Heart left ventricle (tissue), 16 donors: Measurements from ENCODE around the gene APOL4. TPM values are rescaled to one million over a fixed set of nuclear protein-coding genes. Genes with fewer than 3 reads are reported as not detected.
"Not testable (repeated sequence)": the region's sequence is repeated elsewhere in the genome, so short reads cannot be mapped to it uniquely, and the experiment has no call there.

Experiments
- ATAC-seq, 4 donors: fragments of 200-7000 bp; cut with Tn5 transposase; one replicate each; pipeline ENCODE4 v1.9.1; 2020 to 2022; ENCODE audit warnings: moderate library complexity in 4 of 4, mild to moderate bottlenecking in 3 of 4, moderate number of reproducible peaks in 1 of 4
- DNase-seq, 5 donors: peaks; one replicate each; pipeline ENCODE4 v3.0.0-alpha.2; 2020
- H3K27ac ChIP-seq, 12 donors: fragments of 200-600 bp; sonication (generic) in 4 of 12; one replicate each; pipeline versions ENCODE4 v1.5.0 to v1.8.0; 2016 to 2022; ENCODE audit warnings: mild to moderate bottlenecking in 2 of 12
- H3K27me3 ChIP-seq, 9 donors: fragments of 200-600 bp; sonication (generic) in 2 of 9; one replicate each; pipeline versions ENCODE4 v1.5.1 to v1.8.0; 2016 to 2022; ENCODE audit warnings: mild to moderate bottlenecking in 3 of 9
- H3K36me3 ChIP-seq, 9 donors: fragments of 200-600 bp; sonication (generic) in 2 of 9; one replicate each; pipeline versions ENCODE4 v1.5.0 to v1.8.0; 2018 to 2022; ENCODE audit warnings: mild to moderate bottlenecking in 2 of 9
- H3K4me1 ChIP-seq, 12 donors: fragments of 200-600 bp; sonication (generic) in 4 of 12; one replicate each; pipeline versions ENCODE4 v1.5.0 to v1.8.0; 2016 to 2022; ENCODE audit warnings: mild to moderate bottlenecking in 3 of 12
- H3K4me3 ChIP-seq, 12 donors: fragments of 200-600 bp; sonication (generic) in 4 of 12; one replicate each; pipeline versions ENCODE4 v1.5.0 to v1.8.0; 2017 to 2022; ENCODE audit warnings: mild to moderate bottlenecking in 9 of 12, moderate library complexity in 4 of 12
- H3K9me3 ChIP-seq, 12 donors: fragments of 200-600 bp; sonication (generic) in 4 of 12; one replicate each; pipeline versions ENCODE4 v1.5.0 to v1.8.0; 2016 to 2022; ENCODE audit warnings: mild to moderate bottlenecking in 1 of 12
- POLR2A ChIP-seq, 2 donors: fragments of 450-650 bp; IDR thresholded peaks; one replicate each; pipeline ENCODE4 v1.6.1; 2017; ENCODE audit warnings: antibody characterized with exemption in 2 of 2, mild to moderate bottlenecking in 2 of 2, moderate library complexity in 2 of 2
- WGBS, 4 donors: extraction: QIAGEN DNeasy Blood & Tissue Kit in 2 of 4; methylation state at CpG; one replicate each; pipeline versions ENCODE4 v1.1.5 to v1.1.7; 2013 to 2018; 5-methylcytosine and 5-hydroxymethylcytosine counted together
- intact Hi-C, 10 donors: fragments of 100-400 bp; cut with DNase I; formaldehyde crosslinking; loops; one replicate each; pipeline versions ENCODE4 v1.11.1 to v1.14.2; 2022
- polyA plus RNA-seq, 2 donors: library from polyadenylated mRNA; stranded (reverse); fragments of 200-250 nt; gene quantifications; one replicate each; pipeline ENCODE4 v1.2.3, GENCODE V29; 2013
- total RNA-seq, 9 donors: library from RNA; depleted of rRNA in 2 of 9; stranded (reverse); fragments of >200 nt in 2 of 9; fragmentation: NEBNext Ultra II Directional in 3 of 9; extraction: Animal tissue kit (Norgen Biotek cat#: 25700) in 3 of 9; gene quantifications; one replicate each; pipeline versions ENCODE4 v1.1.0 to v1.2.4, GENCODE V29; 2016 to 2023
- TF ChIP-seq, protein P1 (sequence below), 12 donors: fragments of 200-600 bp; sonication (generic) in 4 of 12; IDR thresholded peaks; one replicate each; pipeline versions ENCODE4 v1.5.0 to v1.8.0; 2018 to 2022; ENCODE audit warnings: antibody characterized with exemption in 12 of 12, mild to moderate bottlenecking in 5 of 12
- donor health status: ischemic (EF 13 %, LVEDD 7.1; RV severe dilation, severe dysfunction).
- donor health status: healthy with polysubstance abuse.
- donor health status: DM: no; HTN: yes; CAD: no.
- donor health status: DM: no; HTN: no; CAD: no.
- donor health status: ischemic (EF 25% LVEDD 6.9; RV normal size, moderate dysfunction).
- donor health status: ischemic (EF 25% LVEDD 5.7; RV mildly dilated, moderate dysfunction).
- donor health status: healthy.
- donor health status: DM: yes; HTN: yes; CAD: no.
- donor health status: ischemic (EF 35%, LVEDD 5.7; RV mildly dilated, moderate dysfunction).
- donor health status: nonischemic (EF 11% LVEDD 7.7; RV severe dilation, severe dysfunction).
- donor health status: DM: yes; HTN: yes; CAD: no.
- donor health status: PGD.
- donor health status: ischemic (EF 29% LVEDD 5.4; RV normal size, mild dysfunction).
- donor health status: nonischemic (EF 23%, LVEDD 6.1; RV moderate dilation, normal function).

Gene APOL4
- total and polyA plus RNA-seq, 11 donors = 1.7 to 26.5 (median 4.0) TPM; not detected in 2

DNA sequence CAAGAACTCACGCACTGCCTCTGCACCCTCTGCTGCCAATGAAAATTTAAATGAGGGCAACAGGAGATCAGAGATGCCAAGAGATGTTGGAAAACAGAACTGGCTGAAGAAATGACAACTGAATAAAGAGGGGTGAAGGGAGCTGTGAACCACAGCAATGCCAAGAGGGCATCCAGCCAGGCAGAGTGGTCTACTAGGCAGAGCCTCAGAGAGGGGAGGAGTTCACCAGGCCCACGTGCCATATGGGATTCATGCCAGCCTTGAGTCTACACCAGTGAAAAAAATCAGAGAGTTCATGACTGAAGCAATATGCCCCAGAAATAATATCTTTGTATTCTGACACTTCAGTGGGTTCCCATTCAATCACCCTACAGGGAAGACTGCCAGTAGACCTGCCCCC lies 33.3 kb upstream of the APOL4 start:
- Histone ChIP-seq H3K4me1 (peaks cover 6 to 54% (median 44%) of the 10 kb centered on the region in 12 donors), H3K27ac (no peak overlapping the region), H3K27me3 (no peaks in the 10 kb centered on the region), H3K9me3 (no peaks in the 10 kb centered on the region), H3K36me3 (peaks cover 0 to 74% (median 41%) of the 10 kb centered on the region in 9 donors), H3K4me3 (peak overlapping the region in 1 of 12 donors; percentile 4)
- DNase-seq = no peak
- intact Hi-C loops = loop anchor here in 6 of 10 donors (5.0 to 10.0 kb wide), 3 partner anchors 38 to 80 kb away; no protein-coding TSS in a partner anchor
- ATAC-seq = no peak
- WGBS, 4 donors = 52 to 57% (median 56%) methylated on average over 2 of the region's 2 CpGs
- TF ChIP-seq, protein P1, sequence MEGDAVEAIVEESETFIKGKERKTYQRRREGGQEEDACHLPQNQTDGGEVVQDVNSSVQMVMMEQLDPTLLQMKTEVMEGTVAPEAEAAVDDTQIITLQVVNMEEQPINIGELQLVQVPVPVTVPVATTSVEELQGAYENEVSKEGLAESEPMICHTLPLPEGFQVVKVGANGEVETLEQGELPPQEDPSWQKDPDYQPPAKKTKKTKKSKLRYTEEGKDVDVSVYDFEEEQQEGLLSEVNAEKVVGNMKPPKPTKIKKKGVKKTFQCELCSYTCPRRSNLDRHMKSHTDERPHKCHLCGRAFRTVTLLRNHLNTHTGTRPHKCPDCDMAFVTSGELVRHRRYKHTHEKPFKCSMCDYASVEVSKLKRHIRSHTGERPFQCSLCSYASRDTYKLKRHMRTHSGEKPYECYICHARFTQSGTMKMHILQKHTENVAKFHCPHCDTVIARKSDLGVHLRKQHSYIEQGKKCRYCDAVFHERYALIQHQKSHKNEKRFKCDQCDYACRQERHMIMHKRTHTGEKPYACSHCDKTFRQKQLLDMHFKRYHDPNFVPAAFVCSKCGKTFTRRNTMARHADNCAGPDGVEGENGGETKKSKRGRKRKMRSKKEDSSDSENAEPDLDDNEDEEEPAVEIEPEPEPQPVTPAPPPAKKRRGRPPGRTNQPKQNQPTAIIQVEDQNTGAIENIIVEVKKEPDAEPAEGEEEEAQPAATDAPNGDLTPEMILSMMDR (IDR thresholded peaks at IDR 0.05) = no peak
- no peak for TF ChIP-seq POLR2A (IDR thresholded peaks at IDR 0.05)

DNA sequence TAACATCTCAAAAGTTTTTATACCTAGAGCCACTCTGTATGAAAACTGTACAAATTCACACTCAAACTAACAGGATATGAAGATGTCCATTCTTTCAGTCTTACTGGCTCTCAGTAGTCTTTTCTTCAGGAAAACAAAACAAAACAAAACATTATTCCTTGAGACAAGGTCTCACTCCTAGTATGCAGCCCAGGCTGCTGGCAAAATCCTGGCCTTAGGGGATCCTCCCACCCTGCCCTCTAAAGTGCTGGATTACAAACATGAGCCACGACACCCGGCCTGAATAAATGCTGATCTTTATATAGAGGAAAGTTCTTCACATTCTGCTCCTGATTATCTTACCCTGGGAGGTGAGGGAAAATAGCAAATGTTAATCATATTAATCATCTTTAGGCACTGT lies 32.6 kb upstream of the APOL4 start:
- 32 to 61% (median 48%) methylated on average over 2 of the region's 2 CpGs for WGBS, 4 donors
- H3K4me3 ChIP-seq = no peak overlapping the region
- no peak for ATAC-seq
- peaks cover 0 to 81% (median 48%) of the 10 kb centered on the region in 9 donors for H3K36me3 ChIP-seq
- TF ChIP-seq, protein P1 (IDR thresholded peaks at IDR 0.05) = no peak
- TF ChIP-seq POLR2A (IDR thresholded peaks at IDR 0.05) = no peak
- intact Hi-C loops = loop anchor here in 1 of 10 donors (10.0 kb wide), 1 partner anchor 79 kb away; no protein-coding TSS in a partner anchor
- H3K4me1 ChIP-seq = peaks cover 6 to 49% (median 40%) of the 10 kb centered on the region in 12 donors
- no peak for DNase-seq
- H3K27ac ChIP-seq = no peak overlapping the region
- H3K9me3 ChIP-seq = no peaks in the 10 kb centered on the region
- H3K27me3 ChIP-seq = no peaks in the 10 kb centered on the region

DNA sequence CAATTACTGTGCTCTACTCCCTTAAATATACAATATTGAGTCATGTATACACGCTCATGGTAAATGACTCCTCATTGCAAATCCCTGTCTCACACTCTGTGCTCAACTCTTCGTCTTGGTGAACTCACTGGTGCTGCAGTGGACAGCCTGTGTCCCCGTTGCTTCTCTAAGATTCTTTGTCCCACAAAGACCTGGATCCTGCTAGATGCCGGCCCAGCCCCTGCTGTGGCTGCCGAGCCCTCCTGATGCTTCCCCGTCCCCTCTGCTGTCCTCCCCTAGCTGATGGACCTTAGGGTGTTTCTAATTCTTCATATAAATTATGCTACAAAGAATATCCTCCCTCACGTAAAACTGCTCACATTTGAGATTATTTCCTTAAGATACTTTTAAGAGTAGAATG lies 32.2 kb upstream of the APOL4 start:
- peaks cover 6 to 48% (median 39%) of the 10 kb centered on the region in 12 donors for H3K4me1 ChIP-seq
- no peaks in the 10 kb centered on the region for H3K9me3 ChIP-seq
- H3K4me3 ChIP-seq = no peak overlapping the region
- H3K36me3 ChIP-seq = peaks cover 0 to 85% (median 53%) of the 10 kb centered on the region in 9 donors
- intact Hi-C loops = loop anchor here in 1 of 10 donors (10.0 kb wide), 1 partner anchor 79 kb away; no protein-coding TSS in a partner anchor
- no peak for DNase-seq
- no peaks in the 10 kb centered on the region for H3K27me3 ChIP-seq
- no peak for TF ChIP-seq POLR2A (IDR thresholded peaks at IDR 0.05)
- TF ChIP-seq, protein P1 (IDR thresholded peaks at IDR 0.05) = no peak
- H3K27ac ChIP-seq = no peak overlapping the region
- no peak for ATAC-seq
- 92 to 94% (median 93%) methylated on average over 7 of the region's 7 CpGs for WGBS, 4 donors

DNA sequence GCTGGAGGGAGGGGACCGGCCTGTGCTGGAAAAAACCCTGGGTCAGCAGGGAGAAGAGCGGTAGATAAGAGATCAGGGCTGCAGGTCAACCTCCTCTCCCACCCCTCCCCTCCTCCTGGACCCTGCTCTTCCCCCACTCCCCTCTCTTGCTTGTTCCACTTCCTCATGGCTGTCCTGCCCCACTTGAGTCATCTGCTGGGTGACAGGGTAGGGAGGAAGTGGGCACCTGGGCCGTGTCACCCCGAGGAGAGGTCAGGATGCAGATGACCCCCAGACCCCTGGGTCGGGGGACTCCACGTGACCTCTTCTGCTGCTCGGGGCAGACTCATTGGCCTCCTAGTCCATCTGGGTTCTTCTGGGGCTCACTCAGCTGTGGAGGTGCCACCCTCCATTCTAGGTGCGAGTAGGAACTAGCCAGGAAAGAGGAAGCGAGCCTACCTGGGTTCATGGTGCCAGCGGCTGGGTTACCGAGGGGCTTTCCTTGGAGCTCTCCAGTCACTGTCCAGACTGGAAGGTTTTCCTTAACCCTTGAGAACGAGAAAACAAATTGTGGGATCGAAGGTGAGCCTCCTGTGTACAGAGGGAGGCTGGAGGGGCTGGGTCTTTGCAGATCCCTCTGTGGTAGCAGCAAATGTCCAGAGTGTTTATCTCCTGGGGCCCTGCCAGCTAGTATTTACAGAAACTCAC lies 31.2 kb upstream of the APOL4 start:
- peaks cover 6 to 46% (median 31%) of the 10 kb centered on the region in 12 donors for H3K4me1 ChIP-seq
- TF ChIP-seq, protein P1 (IDR thresholded peaks at IDR 0.05) = no peak
- TF ChIP-seq POLR2A (IDR thresholded peaks at IDR 0.05) = no peak
- no peaks in the 10 kb centered on the region for H3K9me3 ChIP-seq
- intact Hi-C loops = loop anchor here in 1 of 10 donors (10.0 kb wide), 1 partner anchor 78 kb away; no protein-coding TSS in a partner anchor
- no peak overlapping the region for H3K27ac ChIP-seq
- WGBS, 4 donors = 84 to 91% (median 84%) methylated on average over 11 to 13 of the region's 13 CpGs
- H3K4me3 ChIP-seq = no peak overlapping the region
- DNase-seq (no peak), ATAC-seq (no peak)
- no peaks in the 10 kb centered on the region for H3K27me3 ChIP-seq
- peaks cover 0 to 95% (median 62%) of the 10 kb centered on the region in 9 donors for H3K36me3 ChIP-seq

DNA sequence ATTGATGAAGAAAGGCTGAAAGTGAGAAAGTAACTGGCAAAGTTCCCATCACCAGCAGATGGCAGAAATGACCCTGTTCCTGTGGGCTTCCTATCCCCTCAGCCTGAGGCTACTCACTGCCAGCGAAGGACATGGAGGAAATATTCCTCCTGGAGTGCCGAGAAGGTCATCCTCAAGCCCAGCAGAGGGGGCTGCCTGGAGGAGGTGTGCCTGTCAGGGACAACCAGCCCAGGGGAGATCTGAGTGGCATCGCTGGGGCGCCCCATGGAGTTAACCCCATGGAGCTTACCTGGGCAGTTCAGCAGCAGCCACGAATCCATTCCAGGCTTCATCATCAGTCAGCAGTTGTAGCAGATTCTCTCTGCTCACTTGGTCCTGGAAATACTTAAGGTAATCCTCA lies 29.4 kb upstream of the APOL4 start:
- intact Hi-C loops = loop anchor here in 1 of 10 donors (10.0 kb wide), 1 partner anchor 76 kb away; no protein-coding TSS in a partner anchor
- not testable (repeated sequence) for H3K9me3 ChIP-seq, ATAC-seq, H3K4me3 ChIP-seq, H3K27me3 ChIP-seq, DNase-seq, H3K27ac ChIP-seq
- Histone ChIP-seq H3K4me1 (peaks cover 0 to 28% (median 14%) of the 10 kb centered on the region in 12 donors), H3K36me3 (peaks cover 0 to 93% (median 71%) of the 10 kb centered on the region in 9 donors)
- WGBS, 4 donors = 69 to 81% (median 75%) methylated on average over 5 of the region's 5 CpGs

DNA sequence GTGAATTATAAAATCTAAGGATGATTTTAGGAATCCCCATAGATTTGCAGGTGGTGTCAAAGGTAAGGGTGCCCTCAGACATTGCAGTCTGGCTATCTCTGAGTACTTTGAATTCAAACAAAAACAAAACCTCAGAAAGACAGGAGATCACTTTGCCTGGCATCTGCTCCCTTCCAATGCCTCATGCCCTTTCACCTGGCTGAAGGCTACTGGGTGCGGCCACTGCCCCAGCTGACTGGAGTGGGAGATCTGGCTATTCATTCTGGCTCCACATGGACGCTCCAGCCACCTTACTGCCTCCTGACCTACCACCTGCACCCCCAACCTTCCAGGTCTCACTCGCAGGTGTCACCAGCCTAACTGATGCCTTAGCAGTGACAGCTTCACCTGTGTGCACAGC lies 28.0 kb upstream of the APOL4 start:
- H3K36me3 ChIP-seq = peaks cover 0 to 85% (median 71%) of the 10 kb centered on the region in 9 donors
- not testable (repeated sequence) for H3K27ac ChIP-seq, H3K4me3 ChIP-seq, ATAC-seq, DNase-seq, H3K9me3 ChIP-seq, H3K27me3 ChIP-seq
- WGBS, 4 donors = 75 to 100% (median 92%) methylated on average over 3 of the region's 3 CpGs
- intact Hi-C loops = loop anchor here in 7 of 10 donors (10.0 kb wide), 4 partner anchors 45 to 85 kb away; no protein-coding TSS in a partner anchor
- H3K4me1 ChIP-seq = peaks cover 0 to 15% (median 5%) of the 10 kb centered on the region in 12 donors
